ENCODE measurements around the gene HIVEP2. TPM values are rescaled to one million over a fixed set of nuclear protein-coding genes. Genes with fewer than 3 reads are reported as not detected.

Gene HIVEP2
- total RNA-seq, 1 donor from 2014 or later = 24.6 TPM

GRCh38 chr6:142738731-142739130 lies 206.2 kb downstream of the HIVEP2 start:
- H3K27me3 ChIP-seq (ENCODE audit: control insufficient read depth, insufficient read depth, low read length) = no peaks in the 10 kb centered on the region
- no peak overlapping the region for H3K4me3 ChIP-seq (ENCODE audit: low read depth, low read length)
- H3K36me3 ChIP-seq (ENCODE audit: control insufficient read depth, insufficient read depth, low read length) = no peaks in the 10 kb centered on the region
- no peak for DNase-seq (ENCODE audit: low read depth)
- no peak for TF ChIP-seq CTCF (IDR thresholded peaks at IDR 0.05; ENCODE audit: insufficient read depth, low read length, poor library complexity, severe bottlenecking)

- no peak for TF ChIP-seq CTCF (IDR thresholded peaks at IDR 0.05; ENCODE audit: insufficient read depth, low read length, poor library complexity, severe bottlenecking)
- Histone ChIP-seq H3K36me3 (ENCODE audit: control insufficient read depth, insufficient read depth, low read length) (no peaks in the 10 kb centered on the region), H3K4me3 (ENCODE audit: low read depth, low read length) (no peak overlapping the region), H3K27me3 (ENCODE audit: control insufficient read depth, insufficient read depth, low read length) (no peaks in the 10 kb centered on the region)
- no peak for DNase-seq (ENCODE audit: low read depth)
These were observed 207.0 kb downstream of the HIVEP2 start for GRCh38 chr6:142738035-142738396.

- DNase-seq (ENCODE audit: low read depth) = no peak
- no peak overlapping the region for H3K4me3 ChIP-seq (ENCODE audit: low read depth, low read length)
- no peaks in the 10 kb centered on the region for H3K36me3 ChIP-seq (ENCODE audit: control insufficient read depth, insufficient read depth, low read length)
- TF ChIP-seq CTCF (IDR thresholded peaks at IDR 0.05; ENCODE audit: insufficient read depth, low read length, poor library complexity, severe bottlenecking) = no peak
- H3K27me3 ChIP-seq (ENCODE audit: control insufficient read depth, insufficient read depth, low read length) = no peaks in the 10 kb centered on the region
These were observed 207.5 kb downstream of the HIVEP2 start for GRCh38 chr6:142737368-142738034.

GRCh38 chr6:142735204-142735603 lies 209.8 kb downstream of the HIVEP2 start:
- Histone ChIP-seq H3K36me3 (ENCODE audit: control insufficient read depth, insufficient read depth, low read length) (no peaks in the 10 kb centered on the region), H3K27me3 (ENCODE audit: control insufficient read depth, insufficient read depth, low read length) (no peaks in the 10 kb centered on the region), H3K4me3 (ENCODE audit: low read depth, low read length) (no peak overlapping the region)
- TF ChIP-seq CTCF (IDR thresholded peaks at IDR 0.05; ENCODE audit: insufficient read depth, low read length, poor library complexity, severe bottlenecking) = no peak
- DNase-seq (ENCODE audit: low read depth) = no peak

GRCh38 chr6:142732790-142733189 lies 212.2 kb downstream of the HIVEP2 start:
- no peak for TF ChIP-seq CTCF (IDR thresholded peaks at IDR 0.05; ENCODE audit: insufficient read depth, low read length, poor library complexity, severe bottlenecking)
- no peak for DNase-seq (ENCODE audit: low read depth)
- H3K27me3 ChIP-seq (ENCODE audit: control insufficient read depth, insufficient read depth, low read length) = no peaks in the 10 kb centered on the region
- no peaks in the 10 kb centered on the region for H3K36me3 ChIP-seq (ENCODE audit: control insufficient read depth, insufficient read depth, low read length)
- no peak overlapping the region for H3K4me3 ChIP-seq (ENCODE audit: low read depth, low read length)

- no peak for TF ChIP-seq CTCF (IDR thresholded peaks at IDR 0.05; ENCODE audit: insufficient read depth, low read length, poor library complexity, severe bottlenecking)
- Histone ChIP-seq H3K27me3 (ENCODE audit: control insufficient read depth, insufficient read depth, low read length) (no peaks in the 10 kb centered on the region), H3K36me3 (ENCODE audit: control insufficient read depth, insufficient read depth, low read length) (no peaks in the 10 kb centered on the region), H3K4me3 (ENCODE audit: low read depth, low read length) (no peak overlapping the region)
- no peak for DNase-seq (ENCODE audit: low read depth)
These were observed 213.4 kb downstream of the HIVEP2 start for GRCh38 chr6:142731611-142732010.
